GM19238 (cell line): ENCODE results near the gene AMPD2.
A peak's percentile ranks its signal among the peaks of the same experiment; 100 is the strongest.
"Not testable (repeated sequence)": the region's sequence is repeated elsewhere in the genome, so short reads cannot be mapped to it uniquely, and the experiment has no call there.

Experiments used
- DNase-seq: peaks from one replicate; pipeline ENCODE4 v3.0.0; 2011; ENCODE audit warnings: low spot score; ENCODE audit not compliant: insufficient read length

Gene AMPD2

GRCh38 chr1:109649491-109649914 is 29.9 kb downstream of the AMPD2 start:
- DNase-seq, result no peak

GRCh38 chr1:109650609-109651008 is 31.0 kb downstream of the AMPD2 start:
- DNase-seq, result no peak

GRCh38 chr1:109652402-109652801 is 32.8 kb downstream of the AMPD2 start:
- DNase-seq, result no peak

GRCh38 chr1:109653306-109653705 is 33.7 kb downstream of the AMPD2 start:
- DNase-seq, result no peak

- DNase-seq, result no peak
These were observed 34.9 kb downstream of the AMPD2 start for GRCh38 chr1:109654519-109654918.

GRCh38 chr1:109655615-109656519 is 36.2 kb downstream of the AMPD2 start, which contains the start of gene GSTM4:
TSS of gene GSTM4 (plus strand) at chr1:109656099. CDS start at chr1:109656390, 291 bp downstream.
- DNase-seq, result peak; percentile 87

- no peak for DNase-seq
These were observed 37.8 kb downstream of the AMPD2 start for GRCh38 chr1:109657395-109657794.

GRCh38 chr1:109657970-109658369 is 38.3 kb downstream of the AMPD2 start:
- no peak for DNase-seq

- no peak for DNase-seq
These were observed 39.0 kb downstream of the AMPD2 start for GRCh38 chr1:109658533-109659042.

- no peak for DNase-seq
These were observed 39.5 kb downstream of the AMPD2 start for GRCh38 chr1:109659145-109659544.

- DNase-seq, result no peak
These were observed 40.5 kb downstream of the AMPD2 start for GRCh38 chr1:109659997-109660690.

- DNase-seq, result not testable (repeated sequence)
These were observed 41.0 kb downstream of the AMPD2 start for GRCh38 chr1:109660691-109661026.

GRCh38 chr1:109661391-109661790 is 41.8 kb downstream of the AMPD2 start:
- DNase-seq, result no peak

GRCh38 chr1:109664671-109665070 is 45.0 kb downstream of the AMPD2 start:
- no peak for DNase-seq

GRCh38 chr1:109667452-109668122 is 48.0 kb downstream of the AMPD2 start, which contains the start of gene GSTM2:
TSS of gene GSTM2 (plus strand) at chr1:109668057. CDS start at chr1:109668116, 59 bp downstream.
- DNase-seq, result peak; percentile 60

GRCh38 chr1:109668123-109668775 is 48.6 kb downstream of the AMPD2 start:
- no peak for DNase-seq

GRCh38 chr1:109669246-109669948 is 49.8 kb downstream of the AMPD2 start:
- no peak for DNase-seq

GRCh38 chr1:109669949-109670302 is 50.3 kb downstream of the AMPD2 start:
- DNase-seq, result not testable (repeated sequence)

- no peak for DNase-seq
These were observed 51.4 kb downstream of the AMPD2 start for GRCh38 chr1:109671067-109671466.

GRCh38 chr1:109673861-109674260 is 54.2 kb downstream of the AMPD2 start:
- not testable (repeated sequence) for DNase-seq
